GM18951 (cell line): ENCODE measurements around the gene TUBG2.
"Not testable (repeated sequence)": the region's sequence is repeated elsewhere in the genome, so short reads cannot be mapped to it uniquely, and the experiment has no call there.

Experiments used
- POLR2A ChIP-seq: IDR thresholded peaks from 4 replicates; pipeline ENCODE4 v1.6.1; 2011; ENCODE audit warnings: mild to moderate bottlenecking; ENCODE audit not compliant: insufficient read length, insufficient read depth; ENCODE audit errors: extremely low read depth
- in situ Hi-C: fragments of 300-500 bp; cut with MboI; formaldehyde crosslinking; loops from one replicate; pipeline ENCODE4 v1.12.0; 2022; ENCODE audit warnings: low sequenced_read_pairs, mixed read lengths, inconsistent platforms; ENCODE audit not compliant: unreplicated experiment

TUBG2 gene

GRCh38 chr17:42659079-42659931, at the start of gene TUBG2:
TSS of gene TUBG2 (plus strand) at chr17:42659284. CDS start at chr17:42659504, 220 bp downstream.
- in situ Hi-C loops, result no loop called here
- TF ChIP-seq POLR2A, result peak; percentile 82

- in situ Hi-C loops, result not testable (repeated sequence)
Observed at GRCh38 chr17:42609814-42610801, 49.0 kb upstream of the TUBG2 start.

- in situ Hi-C loops, result no loop called here
- no peak for TF ChIP-seq POLR2A
Observed at GRCh38 chr17:42612013-42612412, 47.1 kb upstream of the TUBG2 start.

- in situ Hi-C loops, result no loop called here
- TF ChIP-seq POLR2A, result no peak
Observed at GRCh38 chr17:42613699-42614295, 45.3 kb upstream of the TUBG2 start.

- peak; percentile 52 for TF ChIP-seq POLR2A
- in situ Hi-C loops, result no loop called here
Observed at GRCh38 chr17:42617956-42618431, 41.1 kb upstream of the TUBG2 start.

GRCh38 chr17:42618442-42619150, 40.5 kb upstream of the TUBG2 start:
- in situ Hi-C loops, result no loop called here
- peak; percentile 35 for TF ChIP-seq POLR2A

GRCh38 chr17:42621987-42622386, 37.1 kb upstream of the TUBG2 start:
- in situ Hi-C loops, result not testable (repeated sequence)

- no peak for TF ChIP-seq POLR2A
- in situ Hi-C loops, result no loop called here
Observed at GRCh38 chr17:42623271-42623670, 35.8 kb upstream of the TUBG2 start.

- no peak for TF ChIP-seq POLR2A
- in situ Hi-C loops, result no loop called here
Observed at GRCh38 chr17:42623732-42624596, 35.1 kb upstream of the TUBG2 start.

- in situ Hi-C loops, result not testable (repeated sequence)
Observed at GRCh38 chr17:42627032-42627764, 31.9 kb upstream of the TUBG2 start.

- TF ChIP-seq POLR2A, result no peak
- in situ Hi-C loops, result no loop called here
Observed at GRCh38 chr17:42629411-42630009, 29.6 kb upstream of the TUBG2 start.

GRCh38 chr17:42632949-42633444, 26.1 kb upstream of the TUBG2 start:
- in situ Hi-C loops, result no loop called here
- TF ChIP-seq POLR2A, result no peak
